ENCODE data around the gene YY2.
"Not testable (repeated sequence)": the region's sequence is repeated elsewhere in the genome, so short reads cannot be mapped to it uniquely, and the experiment has no call there.

YY2 gene

DNA sequence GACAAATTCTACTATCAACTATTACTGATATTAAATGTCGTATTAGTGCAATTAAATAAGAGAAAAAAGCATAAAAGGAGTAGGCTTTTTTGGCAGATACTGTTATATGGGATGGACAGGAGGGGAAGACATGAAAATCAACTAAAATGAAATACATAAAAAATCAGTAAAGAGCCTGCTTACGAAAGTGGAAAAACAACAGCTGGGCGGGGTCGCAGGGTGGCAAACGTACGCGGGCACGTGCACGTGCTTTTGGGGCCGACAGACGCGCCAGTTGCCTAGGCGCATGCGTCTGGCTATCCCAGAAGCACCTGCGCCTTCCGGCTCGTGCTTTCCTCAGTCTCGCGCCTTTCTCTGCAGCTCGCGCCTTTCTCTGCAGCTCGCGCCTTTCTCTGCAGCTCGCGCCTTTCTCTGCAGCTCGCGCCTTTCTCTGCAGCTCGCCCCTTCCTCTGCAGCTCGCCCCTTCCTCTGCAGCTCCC lies at the start of gene YY2:
Gene YY2 (plus strand): TSS at position 51 of the 479 bp plus-strand sequence. CDS start 498 bp downstream, outside the sequence.
- DNase-seq (ENCODE audit: low spot score) = no peak

GRCh38 chrX:21806691-21807090 lies 49.1 kb upstream of the YY2 start:
- DNase-seq (ENCODE audit: low spot score) = no peak

GRCh38 chrX:21811832-21812231 lies 44.0 kb upstream of the YY2 start:
- no peak for DNase-seq (ENCODE audit: low spot score)

DNA sequence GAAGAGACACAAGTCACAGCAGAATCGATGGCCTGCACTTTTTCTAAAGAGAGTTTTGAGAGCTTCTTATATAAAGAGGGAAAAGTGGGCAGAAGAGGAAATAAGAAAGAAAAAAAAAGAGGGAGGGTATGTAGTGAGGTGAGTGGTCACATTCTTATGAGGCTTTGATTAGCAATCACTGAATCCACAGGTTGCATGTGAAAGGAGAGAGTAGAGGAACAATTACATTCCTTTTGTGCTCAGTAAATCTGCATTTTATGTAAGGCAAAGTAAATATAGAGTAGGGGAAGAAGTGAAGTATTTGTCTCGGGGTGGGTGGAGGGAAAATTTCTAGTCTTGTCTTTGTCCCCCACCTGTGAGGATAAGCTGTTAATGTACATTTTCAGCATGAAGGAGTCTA lies 43.2 kb upstream of the YY2 start:
- no peak for DNase-seq (ENCODE audit: low spot score)

GRCh38 chrX:21813612-21814368 lies 42.0 kb upstream of the YY2 start:
- DNase-seq (ENCODE audit: low spot score) = no peak

GRCh38 chrX:21816136-21816535 lies 39.7 kb upstream of the YY2 start:
- DNase-seq (ENCODE audit: low spot score) = no peak

- DNase-seq (ENCODE audit: low spot score) = not testable (repeated sequence)
Observed at GRCh38 chrX:21820170-21820569, 35.6 kb upstream of the YY2 start.

DNA sequence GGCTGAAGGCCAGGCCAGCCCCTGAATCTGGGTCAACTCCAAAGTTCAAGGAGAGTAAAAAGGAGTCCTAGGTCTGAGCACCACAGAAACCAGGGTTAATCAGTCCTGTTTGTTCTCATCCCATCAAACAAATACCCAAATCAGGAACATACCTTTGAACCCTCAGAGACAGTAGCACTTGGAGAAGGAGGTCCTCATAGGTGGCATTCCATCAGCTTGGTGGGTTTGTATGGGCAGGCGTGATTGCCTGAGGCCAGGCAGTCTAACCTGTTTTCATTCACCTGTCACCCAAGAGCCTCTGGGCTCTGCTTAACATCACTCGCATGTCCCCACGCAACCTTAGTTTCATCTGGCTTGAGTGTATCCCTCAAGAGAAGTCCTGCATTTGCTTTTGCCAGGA lies 33.9 kb upstream of the YY2 start:
- DNase-seq (ENCODE audit: low spot score) = no peak

DNA sequence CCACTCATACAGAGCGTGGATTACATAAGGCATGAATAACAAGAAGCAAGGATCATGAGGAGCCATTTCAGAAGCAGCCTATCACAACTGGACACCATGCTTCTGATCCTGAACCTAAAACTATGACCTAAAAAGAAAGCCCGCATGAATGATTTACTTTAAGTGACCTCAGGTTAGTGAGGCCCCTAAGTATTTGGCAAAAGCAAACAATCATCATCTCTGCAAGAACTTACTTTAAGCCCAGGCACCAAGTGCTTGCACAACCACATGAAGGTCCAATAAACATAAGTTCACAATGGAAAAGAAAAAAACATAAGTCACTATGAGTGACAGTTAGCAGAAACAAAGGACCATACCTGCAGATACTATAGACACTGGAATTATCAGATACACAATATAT lies 24.3 kb upstream of the YY2 start:
- DNase-seq (ENCODE audit: low spot score) = no peak

DNA sequence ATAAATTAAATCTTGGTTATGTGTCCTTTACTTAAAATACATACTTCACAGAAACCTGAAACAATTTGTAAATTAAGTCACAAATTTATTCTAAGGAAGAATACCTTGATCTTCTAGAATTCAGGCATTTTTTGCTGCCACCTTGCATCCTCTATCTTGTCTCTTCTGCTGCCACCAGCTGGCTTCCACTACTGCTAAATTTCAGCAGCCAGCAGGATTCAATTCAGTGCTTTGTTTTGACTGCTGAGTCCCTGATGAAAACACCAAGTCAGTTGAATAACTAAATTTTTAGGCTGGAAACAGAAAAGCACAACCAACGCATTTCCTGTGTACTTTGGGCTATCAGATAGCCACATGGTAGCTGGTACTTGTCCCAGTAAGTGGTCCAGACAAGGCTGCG lies 18.7 kb upstream of the YY2 start:
- peak; percentile 23 for DNase-seq (ENCODE audit: low spot score)

DNA sequence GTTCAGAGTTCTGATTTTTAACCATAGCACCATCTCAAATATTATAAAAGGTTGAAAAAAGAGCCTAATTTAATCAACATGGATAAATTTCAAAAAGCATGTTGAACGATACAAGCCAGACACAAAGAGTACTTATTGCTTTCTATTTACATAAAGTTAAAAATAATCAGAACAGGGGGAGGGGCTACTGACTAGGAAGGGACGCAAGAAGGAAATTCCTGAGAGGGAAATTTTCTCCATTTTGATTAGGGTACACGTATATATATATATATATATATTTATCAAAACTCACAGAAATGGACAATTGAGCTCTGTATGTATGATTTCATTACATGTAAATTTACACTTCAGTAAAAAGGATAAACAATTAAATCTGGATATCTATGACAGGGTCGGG lies 16.9 kb upstream of the YY2 start:
- DNase-seq (ENCODE audit: low spot score) = no peak

- peak; percentile 77 for DNase-seq (ENCODE audit: low spot score)
Observed at GRCh38 chrX:21839334-21840192, 16.2 kb upstream of the YY2 start, which contains the start of gene MBTPS2. Gene MBTPS2, plus strand, starts transcription at chrX:21839617. Its CDS starts 118 bp downstream, at chrX:21839735.

DNA sequence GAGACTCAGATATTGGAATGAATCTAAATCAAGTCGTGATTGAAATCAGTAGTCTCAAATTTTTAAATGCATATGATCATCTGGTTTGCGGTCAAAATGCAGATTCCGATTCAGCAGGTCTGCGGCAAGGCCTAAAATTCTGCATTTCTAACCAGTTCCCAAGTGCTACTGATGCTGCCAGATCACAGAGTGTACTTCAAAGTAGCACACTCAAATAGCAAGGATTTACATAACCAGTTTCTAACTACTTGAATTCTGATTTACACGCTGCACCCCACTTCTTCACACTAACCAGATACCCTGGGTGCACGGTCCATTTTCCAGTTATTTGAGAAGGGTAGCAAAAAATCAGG lies 15.6 kb upstream of the YY2 start:
- peak; percentile 2 for DNase-seq (ENCODE audit: low spot score)

DNA sequence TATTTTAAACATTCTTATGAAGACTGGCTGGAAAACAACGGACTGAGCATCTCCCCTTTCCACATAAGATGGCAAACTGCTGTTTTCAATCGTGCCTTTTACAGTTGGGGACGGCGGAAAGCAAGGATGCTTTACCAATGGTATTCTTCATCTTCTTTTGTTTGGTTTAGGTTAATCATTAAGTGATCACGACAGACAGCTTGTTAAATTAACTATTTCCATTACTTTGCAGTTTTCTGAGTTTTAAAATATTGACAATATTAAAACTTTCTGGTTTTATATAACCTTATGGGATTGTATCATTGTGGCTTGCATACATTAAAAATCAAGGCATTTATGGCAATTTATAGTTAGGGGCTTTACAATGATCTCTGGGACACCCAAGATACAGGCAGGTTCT lies 12.6 kb upstream of the YY2 start:
- no peak for DNase-seq (ENCODE audit: low spot score)

- DNase-seq (ENCODE audit: low spot score) = no peak
Observed at GRCh38 chrX:21845096-21845495, 10.7 kb upstream of the YY2 start.

- DNase-seq (ENCODE audit: low spot score) = peak; percentile 10
Observed at GRCh38 chrX:21847342-21847741, 8.4 kb upstream of the YY2 start.

- no peak for DNase-seq (ENCODE audit: low spot score)
Observed at GRCh38 chrX:21853578-21853977, 2.2 kb upstream of the YY2 start.

DNA sequence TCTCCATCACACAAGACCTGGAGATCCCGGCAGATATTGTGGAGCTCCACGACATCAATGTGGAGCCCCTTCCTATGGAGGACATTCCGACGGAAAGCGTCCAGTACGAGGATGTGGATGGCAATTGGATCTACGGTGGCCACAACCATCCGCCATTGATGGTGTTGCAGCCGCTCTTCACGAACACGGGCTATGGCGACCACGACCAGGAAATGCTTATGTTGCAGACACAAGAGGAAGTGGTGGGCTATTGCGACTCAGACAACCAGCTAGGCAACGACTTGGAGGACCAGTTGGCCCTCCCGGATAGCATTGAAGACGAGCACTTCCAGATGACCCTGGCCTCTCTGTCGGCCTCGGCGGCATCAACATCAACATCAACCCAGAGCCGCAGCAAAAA lies 717 bp downstream of the YY2 start:
- no peak for DNase-seq (ENCODE audit: low spot score)

GRCh38 chrX:21863241-21863640 lies 7.5 kb downstream of the YY2 start:
- no peak for DNase-seq (ENCODE audit: low spot score)

GRCh38 chrX:21865436-21865835 lies 9.6 kb downstream of the YY2 start:
- no peak for DNase-seq (ENCODE audit: low spot score)

GRCh38 chrX:21870494-21870893 lies 14.7 kb downstream of the YY2 start:
- DNase-seq (ENCODE audit: low spot score) = no peak

DNA sequence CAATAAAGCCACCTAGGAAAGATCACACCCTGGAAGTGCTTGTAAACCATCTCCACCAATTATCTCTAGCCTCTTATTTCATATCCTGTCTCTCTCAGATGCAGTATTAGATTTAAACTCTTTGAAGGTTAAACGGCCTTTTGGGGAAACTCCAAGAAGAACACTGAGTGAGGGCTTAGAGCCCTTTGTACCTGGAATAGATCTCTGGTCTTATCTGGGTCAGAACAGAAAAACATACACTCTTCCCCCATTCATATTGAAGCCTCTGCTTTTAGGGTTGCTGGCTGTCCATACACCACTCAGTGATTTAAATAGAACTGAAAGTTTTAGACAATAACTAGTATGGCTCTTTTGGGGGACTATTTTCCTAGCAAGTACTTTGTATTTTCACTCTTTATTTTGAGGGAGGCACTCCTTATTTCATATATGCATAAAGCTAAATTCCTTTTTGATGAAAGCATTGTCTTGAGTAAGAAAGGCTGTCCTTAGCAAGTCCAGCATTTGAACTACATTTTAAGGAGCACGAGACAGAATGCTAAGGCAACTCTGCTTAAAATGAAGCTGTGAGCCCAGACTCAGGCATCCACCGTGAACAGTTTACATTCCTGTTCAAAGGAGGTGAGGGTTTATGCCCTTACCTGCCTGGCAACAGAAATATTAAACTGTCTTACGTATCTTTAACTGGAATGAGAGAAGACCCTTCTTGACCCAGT lies 17.4 kb downstream of the YY2 start:
- no peak for DNase-seq (ENCODE audit: low spot score)

- DNase-seq (ENCODE audit: low spot score) = not testable (repeated sequence)
Observed at GRCh38 chrX:21874182-21874581, 18.4 kb downstream of the YY2 start.
